ENCODE data around the gene GNAI3.

DNA sequence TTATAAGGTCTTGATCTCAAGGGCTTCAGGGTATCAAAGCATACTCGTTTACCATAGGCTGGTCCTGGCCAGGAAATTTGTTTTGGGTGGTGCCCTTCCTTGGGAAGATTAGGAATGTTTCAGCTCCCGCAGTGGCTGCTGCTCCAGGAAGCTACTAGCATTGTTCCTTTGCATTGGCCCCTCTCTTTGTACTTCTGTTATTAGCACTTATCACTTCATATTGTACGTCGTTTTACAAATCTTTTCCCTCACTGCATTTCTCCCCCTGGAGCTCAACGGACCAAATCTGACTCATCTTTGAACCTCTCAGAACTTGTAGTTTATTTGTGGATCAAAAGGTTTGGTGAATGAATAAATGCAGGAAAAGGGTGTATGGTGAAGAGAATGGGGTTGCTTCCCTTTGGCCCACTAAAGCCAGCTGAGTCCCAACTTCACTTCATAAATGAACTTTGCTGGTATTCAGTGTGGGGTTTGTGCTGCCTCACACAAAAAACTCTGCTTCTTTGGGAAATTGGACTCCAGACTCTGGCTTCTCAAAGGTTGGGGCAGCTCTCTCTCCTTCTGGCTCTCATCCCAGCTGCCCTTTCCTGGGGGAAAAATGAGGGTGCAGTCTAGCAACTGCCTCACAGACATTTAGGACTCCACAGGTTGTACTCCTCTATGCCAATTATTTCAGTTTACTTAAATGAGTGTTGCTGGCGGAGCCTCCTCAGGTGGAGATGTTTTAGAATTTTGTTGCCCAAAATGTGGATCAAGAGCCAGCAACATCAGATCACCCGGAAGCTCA lies 65.1 kb downstream of the GNAI3 start:
- TF ChIP-seq, protein P1, sequence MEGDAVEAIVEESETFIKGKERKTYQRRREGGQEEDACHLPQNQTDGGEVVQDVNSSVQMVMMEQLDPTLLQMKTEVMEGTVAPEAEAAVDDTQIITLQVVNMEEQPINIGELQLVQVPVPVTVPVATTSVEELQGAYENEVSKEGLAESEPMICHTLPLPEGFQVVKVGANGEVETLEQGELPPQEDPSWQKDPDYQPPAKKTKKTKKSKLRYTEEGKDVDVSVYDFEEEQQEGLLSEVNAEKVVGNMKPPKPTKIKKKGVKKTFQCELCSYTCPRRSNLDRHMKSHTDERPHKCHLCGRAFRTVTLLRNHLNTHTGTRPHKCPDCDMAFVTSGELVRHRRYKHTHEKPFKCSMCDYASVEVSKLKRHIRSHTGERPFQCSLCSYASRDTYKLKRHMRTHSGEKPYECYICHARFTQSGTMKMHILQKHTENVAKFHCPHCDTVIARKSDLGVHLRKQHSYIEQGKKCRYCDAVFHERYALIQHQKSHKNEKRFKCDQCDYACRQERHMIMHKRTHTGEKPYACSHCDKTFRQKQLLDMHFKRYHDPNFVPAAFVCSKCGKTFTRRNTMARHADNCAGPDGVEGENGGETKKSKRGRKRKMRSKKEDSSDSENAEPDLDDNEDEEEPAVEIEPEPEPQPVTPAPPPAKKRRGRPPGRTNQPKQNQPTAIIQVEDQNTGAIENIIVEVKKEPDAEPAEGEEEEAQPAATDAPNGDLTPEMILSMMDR (IDR thresholded peaks at IDR 0.05; ENCODE audit: insufficient read depth, low read length) = no peak
- TF ChIP-seq, protein P2, sequence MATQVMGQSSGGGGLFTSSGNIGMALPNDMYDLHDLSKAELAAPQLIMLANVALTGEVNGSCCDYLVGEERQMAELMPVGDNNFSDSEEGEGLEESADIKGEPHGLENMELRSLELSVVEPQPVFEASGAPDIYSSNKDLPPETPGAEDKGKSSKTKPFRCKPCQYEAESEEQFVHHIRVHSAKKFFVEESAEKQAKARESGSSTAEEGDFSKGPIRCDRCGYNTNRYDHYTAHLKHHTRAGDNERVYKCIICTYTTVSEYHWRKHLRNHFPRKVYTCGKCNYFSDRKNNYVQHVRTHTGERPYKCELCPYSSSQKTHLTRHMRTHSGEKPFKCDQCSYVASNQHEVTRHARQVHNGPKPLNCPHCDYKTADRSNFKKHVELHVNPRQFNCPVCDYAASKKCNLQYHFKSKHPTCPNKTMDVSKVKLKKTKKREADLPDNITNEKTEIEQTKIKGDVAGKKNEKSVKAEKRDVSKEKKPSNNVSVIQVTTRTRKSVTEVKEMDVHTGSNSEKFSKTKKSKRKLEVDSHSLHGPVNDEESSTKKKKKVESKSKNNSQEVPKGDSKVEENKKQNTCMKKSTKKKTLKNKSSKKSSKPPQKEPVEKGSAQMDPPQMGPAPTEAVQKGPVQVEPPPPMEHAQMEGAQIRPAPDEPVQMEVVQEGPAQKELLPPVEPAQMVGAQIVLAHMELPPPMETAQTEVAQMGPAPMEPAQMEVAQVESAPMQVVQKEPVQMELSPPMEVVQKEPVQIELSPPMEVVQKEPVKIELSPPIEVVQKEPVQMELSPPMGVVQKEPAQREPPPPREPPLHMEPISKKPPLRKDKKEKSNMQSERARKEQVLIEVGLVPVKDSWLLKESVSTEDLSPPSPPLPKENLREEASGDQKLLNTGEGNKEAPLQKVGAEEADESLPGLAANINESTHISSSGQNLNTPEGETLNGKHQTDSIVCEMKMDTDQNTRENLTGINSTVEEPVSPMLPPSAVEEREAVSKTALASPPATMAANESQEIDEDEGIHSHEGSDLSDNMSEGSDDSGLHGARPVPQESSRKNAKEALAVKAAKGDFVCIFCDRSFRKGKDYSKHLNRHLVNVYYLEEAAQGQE (IDR thresholded peaks at IDR 0.05; ENCODE audit: insufficient replicate concordance, low read depth) = no peak
- TF ChIP-seq POLR2AphosphoS5 (IDR thresholded peaks at IDR 0.05; ENCODE audit: low read depth) = no peak

Measured in HL-60 (cell line).